ENCODE data around the gene TRAPPC12. TPM values are rescaled to one million over a fixed set of nuclear protein-coding genes. Genes with fewer than 3 reads are reported as not detected.

TRAPPC12 gene
- total RNA-seq, 1 experiment from 2014 or later = 72.8 TPM

GRCh38 chr2:3389193-3389592 is 9.7 kb downstream of the TRAPPC12 start:
- no peak overlapping the region for H3K27ac Mint-ChIP-seq
- CTCF ChIA-PET = no interaction called here
- H3K27me3 Mint-ChIP-seq (ENCODE audit: low read depth) = no peaks in the 10 kb centered on the region
- DNase-seq (ENCODE audit: low spot score) (no peak), ATAC-seq (no peak)
- peaks cover 38% of the 10 kb centered on the region for H3K36me3 Mint-ChIP-seq
- TF ChIP-seq E2F1 (CRISPR knock-in tag; IDR thresholded peaks at IDR 0.05) (no peak), CBFB (CRISPR knock-in tag; IDR thresholded peaks at IDR 0.05; ENCODE audit: low read depth) (no peak), ZNF121 (CRISPR knock-in tag; IDR thresholded peaks at IDR 0.05) (no peak), TEAD4 (CRISPR knock-in tag; IDR thresholded peaks at IDR 0.05) (no peak), E2F5 (CRISPR knock-in tag; IDR thresholded peaks at IDR 0.05) (no peak), ZNF425 (CRISPR knock-in tag; conservative IDR thresholded peaks at IDR 0.05) (no peak)
- POLR2A ChIA-PET = no interaction called here
- H3K4me1 Mint-ChIP-seq = no peaks in the 10 kb centered on the region
- H3K9me3 Mint-ChIP-seq = no peaks in the 10 kb centered on the region
- H3K4me3 Mint-ChIP-seq = no peak overlapping the region

GRCh38 chr2:3390041-3390440 is 10.5 kb downstream of the TRAPPC12 start:
- Mint-ChIP-seq H3K4me1 (no peaks in the 10 kb centered on the region), H3K4me3 (no peak overlapping the region), H3K36me3 (peaks cover 46% of the 10 kb centered on the region), H3K27ac (no peak overlapping the region), H3K27me3 (ENCODE audit: low read depth) (no peaks in the 10 kb centered on the region), H3K9me3 (peaks cover 4% of the 10 kb centered on the region)
- CTCF ChIA-PET = no interaction called here
- TF ChIP-seq CREM (CRISPR knock-in tag; IDR thresholded peaks at IDR 0.05) (no peak), NFYB (CRISPR knock-in tag; conservative IDR thresholded peaks at IDR 0.05; ENCODE audit: low read depth) (no peak)
- ATAC-seq = no peak
- POLR2A ChIA-PET = no interaction called here
- DNase-seq (ENCODE audit: low spot score) = no peak

- Mint-ChIP-seq H3K36me3 (peaks cover 65% of the 10 kb centered on the region), H3K4me3 (no peak overlapping the region), H3K27ac (no peak overlapping the region), H3K9me3 (peaks cover 24% of the 10 kb centered on the region), H3K27me3 (ENCODE audit: low read depth) (no peaks in the 10 kb centered on the region), H3K4me1 (no peaks in the 10 kb centered on the region)
- DNase-seq (ENCODE audit: low spot score) (no peak), ATAC-seq (no peak)
- POLR2A ChIA-PET = no interaction called here
- TF ChIP-seq SP1 (CRISPR knock-in tag; conservative IDR thresholded peaks at IDR 0.05) (no peak), ATF1 (CRISPR knock-in tag; IDR thresholded peaks at IDR 0.05) (no peak), ZNF138 (CRISPR knock-in tag; conservative IDR thresholded peaks at IDR 0.05) (no peak), ZNF512 (CRISPR knock-in tag; IDR thresholded peaks at IDR 0.05; ENCODE audit: borderline replicate concordance) (no peak), RELA (CRISPR knock-in tag; IDR thresholded peaks at IDR 0.05; ENCODE audit: borderline replicate concordance) (no peak), ZNF317 (CRISPR knock-in tag; IDR thresholded peaks at IDR 0.05; ENCODE audit: borderline replicate concordance, low read depth) (no peak), USF2 (CRISPR knock-in tag; IDR thresholded peaks at IDR 0.05) (no peak), HMGXB4 (CRISPR knock-in tag; IDR thresholded peaks at IDR 0.05) (no peak), ZNF219 (CRISPR knock-in tag; IDR thresholded peaks at IDR 0.05; ENCODE audit: borderline replicate concordance) (no peak), KAT7 (CRISPR knock-in tag; IDR thresholded peaks at IDR 0.05; ENCODE audit: borderline replicate concordance) (no peak), CBFB (CRISPR knock-in tag; IDR thresholded peaks at IDR 0.05; ENCODE audit: low read depth) (no peak)
- CTCF ChIA-PET = no interaction called here
Measured at GRCh38 chr2:3392216-3392615, 12.7 kb downstream of the TRAPPC12 start.
